ENCODE results near the gene RELT. TPM values are rescaled to one million over a fixed set of nuclear protein-coding genes. Genes with fewer than 3 reads are reported as not detected.
A peak's percentile ranks its signal among the peaks of the same experiment; 100 is the strongest.

Gene RELT
- total RNA-seq, 2 experiments from 2014 or later = 18.5 to 18.9 TPM

DNA sequence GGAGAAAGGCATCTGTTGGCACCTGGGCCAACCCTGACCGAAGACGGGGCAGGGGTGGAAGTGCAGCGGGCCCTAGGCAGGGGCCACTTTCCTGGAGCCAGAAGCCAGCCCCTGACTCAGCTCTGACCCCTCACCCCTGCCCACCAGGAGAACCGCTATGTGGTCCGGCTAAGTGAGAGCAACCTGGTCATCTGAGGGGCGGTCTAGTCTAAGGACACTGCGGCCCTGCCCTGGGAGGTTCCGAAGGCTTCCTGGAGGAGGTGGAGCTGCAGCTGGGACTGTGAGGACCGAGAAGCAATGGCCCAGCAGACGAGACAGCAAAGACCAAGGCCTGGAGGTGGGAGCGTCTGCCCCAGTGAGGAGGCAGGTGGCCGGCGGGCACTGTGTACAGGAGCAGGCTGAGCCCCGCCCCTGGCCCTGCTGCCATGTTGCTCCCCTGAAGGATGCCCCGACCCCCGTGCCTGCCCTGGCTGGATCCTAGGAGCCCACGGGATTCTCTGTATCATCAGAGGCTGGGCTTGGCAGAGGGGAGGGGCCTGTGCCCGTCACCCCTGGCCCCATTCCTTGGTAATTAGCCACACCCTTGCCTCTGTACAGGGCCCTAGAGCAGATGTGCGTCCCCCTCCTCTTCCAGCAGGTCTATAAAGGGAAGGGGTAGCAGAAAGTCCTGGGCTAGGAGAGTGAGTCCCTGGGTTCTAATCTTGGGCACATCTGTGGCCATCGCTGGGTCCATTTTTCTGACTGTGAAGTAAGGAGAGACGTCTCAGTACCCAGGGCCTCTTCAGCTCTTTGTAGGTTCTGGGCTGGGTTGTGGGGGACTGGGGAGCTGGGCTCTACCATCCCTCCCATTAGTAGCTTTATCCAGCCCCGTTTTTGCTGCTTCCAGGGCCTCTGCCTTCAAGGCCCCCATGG, 19.4 kb downstream of the RELT start:
- no peaks in the 10 kb centered on the region for H3K4me1 Mint-ChIP-seq (ENCODE audit: low read depth)
- H3K27me3 Mint-ChIP-seq = no peaks in the 10 kb centered on the region
- intact Hi-C loops (cut with micrococcal nuclease) = no loop called here

GRCh38 chr11:73396251-73396930, 20.2 kb downstream of the RELT start:
- Mint-ChIP-seq H3K27ac (no peak overlapping the region), H3K36me3 (peaks cover 10% of the 10 kb centered on the region), H3K27me3 (no peaks in the 10 kb centered on the region), H3K9me3 (no peaks in the 10 kb centered on the region), H3K4me3 (no peak overlapping the region), H3K4me1 (ENCODE audit: low read depth) (no peaks in the 10 kb centered on the region)
- intact Hi-C loops (cut with micrococcal nuclease) = no loop called here
- CTCF ChIA-PET = interaction anchor here (0.9 to 2.5 kb wide), 4 partner anchors 9 to 264 kb away, joined by 3 to 15 read pairs (median 4); no protein-coding TSS in a partner anchor
- DNase-seq = no peak
- POLR2A ChIA-PET = no interaction called here

More for the DNA sequence above, 19.4 kb downstream of the RELT start:
- no peak overlapping the region for H3K4me3 Mint-ChIP-seq
- DNase-seq = no peak
- POLR2A ChIA-PET = no interaction called here
- H3K36me3 Mint-ChIP-seq = peaks cover 10% of the 10 kb centered on the region
- H3K9me3 Mint-ChIP-seq = no peaks in the 10 kb centered on the region
- H3K27ac Mint-ChIP-seq = no peak overlapping the region
- CTCF ChIA-PET = interaction anchor here (0.9 to 2.5 kb wide), 3 partner anchors 10 to 265 kb away, joined by 3 to 15 read pairs (median 4); no protein-coding TSS in a partner anchor

DNA sequence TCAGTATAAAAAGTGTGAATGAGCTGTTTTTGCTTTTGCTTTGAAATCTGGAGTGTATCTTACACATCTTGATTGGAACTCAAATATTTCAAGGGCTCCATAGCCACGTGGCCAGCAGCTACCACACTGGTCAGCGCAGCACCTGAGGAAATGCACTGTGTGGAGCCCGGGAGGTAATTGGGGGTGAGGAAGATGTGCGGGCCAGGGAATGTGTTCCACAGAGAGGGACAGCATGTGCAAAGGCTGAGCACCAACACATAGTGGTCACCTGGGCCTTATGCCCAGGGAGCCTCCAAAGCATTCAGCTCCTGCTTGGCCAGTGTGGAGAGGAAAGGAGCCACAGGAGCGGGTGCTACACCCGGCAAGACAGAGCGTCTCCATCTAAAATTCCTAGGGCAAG, 20.8 kb downstream of the RELT start:
- DNase-seq = no peak
- intact Hi-C loops (cut with micrococcal nuclease) = no loop called here
- Mint-ChIP-seq H3K4me3 (no peak overlapping the region), H3K27ac (no peak overlapping the region), H3K27me3 (no peaks in the 10 kb centered on the region), H3K36me3 (peaks cover 10% of the 10 kb centered on the region), H3K4me1 (ENCODE audit: low read depth) (no peaks in the 10 kb centered on the region), H3K9me3 (no peaks in the 10 kb centered on the region)
- ChIA-PET CTCF (interaction anchor here (0.9 to 2.5 kb wide), 4 partner anchors 8 to 264 kb away, joined by 3 to 15 read pairs (median 4); no protein-coding TSS in a partner anchor), POLR2A (no interaction called here)

DNA sequence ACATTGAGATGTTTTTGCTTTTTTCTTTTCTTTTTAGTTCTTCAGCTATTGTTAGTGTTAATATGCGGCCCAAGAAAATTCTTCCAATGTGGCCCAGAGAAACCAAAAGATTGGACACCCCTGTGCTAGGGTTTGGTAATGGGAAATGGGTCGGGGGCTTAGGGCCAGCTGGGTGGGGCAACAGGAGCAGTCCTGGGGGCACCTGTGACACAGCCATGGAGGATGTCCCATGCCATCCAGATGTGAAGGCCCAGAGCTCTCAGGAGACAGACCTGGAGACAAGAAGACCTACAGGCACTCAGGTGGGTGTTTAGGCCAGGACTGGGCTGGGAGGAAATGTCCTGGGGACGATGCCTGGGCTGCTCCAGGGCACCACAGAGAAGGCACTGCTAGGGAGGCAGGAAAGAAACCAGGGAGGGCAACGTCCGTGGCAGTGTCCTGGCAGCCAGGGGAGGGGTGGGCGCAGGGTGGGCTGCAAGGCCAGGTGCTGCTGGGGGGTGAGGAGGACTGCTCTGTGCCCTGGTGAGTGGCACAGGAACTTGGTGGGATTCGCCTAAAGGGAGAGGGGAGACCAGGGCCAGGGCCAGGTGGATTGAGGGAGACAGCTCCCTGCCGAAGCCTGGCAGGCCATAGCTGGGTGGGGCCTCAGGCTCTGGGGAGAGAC, 21.4 kb downstream of the RELT start:
- H3K27ac Mint-ChIP-seq = no peak overlapping the region
- POLR2A ChIA-PET = no interaction called here

GRCh38 chr11:73398132-73398526, 21.9 kb downstream of the RELT start:
- H3K27ac Mint-ChIP-seq = no peak overlapping the region
- POLR2A ChIA-PET = no interaction called here
- CTCF ChIA-PET = interaction anchor here (0.5 to 3.6 kb wide), 3 partner anchors 47 to 264 kb away, joined by 3 to 21 read pairs (median 3); no protein-coding TSS in a partner anchor
- no peak for DNase-seq
- no peaks in the 10 kb centered on the region for H3K9me3 Mint-ChIP-seq
- intact Hi-C loops (cut with micrococcal nuclease) = no loop called here
- no peaks in the 10 kb centered on the region for H3K27me3 Mint-ChIP-seq
- H3K4me1 Mint-ChIP-seq (ENCODE audit: low read depth) = no peaks in the 10 kb centered on the region
- peaks cover 10% of the 10 kb centered on the region for H3K36me3 Mint-ChIP-seq
- no peak overlapping the region for H3K4me3 Mint-ChIP-seq

More for the DNA sequence above, 21.4 kb downstream of the RELT start:
- intact Hi-C loops (cut with micrococcal nuclease) = no loop called here
- H3K9me3 Mint-ChIP-seq = no peaks in the 10 kb centered on the region
- DNase-seq = no peak
- H3K4me1 Mint-ChIP-seq (ENCODE audit: low read depth) = no peaks in the 10 kb centered on the region
- H3K36me3 Mint-ChIP-seq = peaks cover 10% of the 10 kb centered on the region
- no peaks in the 10 kb centered on the region for H3K27me3 Mint-ChIP-seq
- H3K4me3 Mint-ChIP-seq = no peak overlapping the region
- CTCF ChIA-PET = interaction anchor here (0.5 to 2.5 kb wide), 4 partner anchors 47 to 264 kb away, joined by 3 to 15 read pairs (median 4); no protein-coding TSS in a partner anchor

DNA sequence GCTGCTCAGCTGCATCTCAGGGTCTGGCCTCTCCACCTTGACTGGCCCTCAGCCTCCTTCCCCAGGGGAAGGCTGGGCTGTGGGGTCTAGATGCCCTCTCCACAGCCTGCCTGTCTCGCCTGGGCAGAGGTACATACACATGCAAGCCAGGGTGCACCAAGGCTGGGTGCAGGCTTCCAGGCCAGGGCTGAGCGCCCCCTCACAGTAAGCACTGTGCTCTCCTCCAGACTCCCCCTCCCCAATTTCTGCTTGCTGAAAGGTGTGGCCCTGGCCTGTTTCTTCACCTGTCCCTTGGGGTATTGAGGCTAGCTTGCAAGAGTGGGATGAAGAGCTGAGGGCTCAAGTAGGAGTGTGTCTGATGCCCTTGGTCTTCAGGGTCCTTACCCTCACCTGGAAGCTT, 22.5 kb downstream of the RELT start:
- peak overlapping the region; percentile 40 for H3K27ac Mint-ChIP-seq
- H3K4me1 Mint-ChIP-seq (ENCODE audit: low read depth) = no peaks in the 10 kb centered on the region
- CTCF ChIA-PET = interaction anchor here (0.6 to 3.6 kb wide), 2 partner anchors 48 to 92 kb away, joined by 3 to 21 read pairs; no protein-coding TSS in a partner anchor
- intact Hi-C loops (cut with micrococcal nuclease) = no loop called here
- H3K27me3 Mint-ChIP-seq = no peaks in the 10 kb centered on the region
- no peak overlapping the region for H3K4me3 Mint-ChIP-seq
- H3K9me3 Mint-ChIP-seq = no peaks in the 10 kb centered on the region
- POLR2A ChIA-PET = no interaction called here
- H3K36me3 Mint-ChIP-seq = peaks cover 10% of the 10 kb centered on the region
- no peak for DNase-seq

DNA sequence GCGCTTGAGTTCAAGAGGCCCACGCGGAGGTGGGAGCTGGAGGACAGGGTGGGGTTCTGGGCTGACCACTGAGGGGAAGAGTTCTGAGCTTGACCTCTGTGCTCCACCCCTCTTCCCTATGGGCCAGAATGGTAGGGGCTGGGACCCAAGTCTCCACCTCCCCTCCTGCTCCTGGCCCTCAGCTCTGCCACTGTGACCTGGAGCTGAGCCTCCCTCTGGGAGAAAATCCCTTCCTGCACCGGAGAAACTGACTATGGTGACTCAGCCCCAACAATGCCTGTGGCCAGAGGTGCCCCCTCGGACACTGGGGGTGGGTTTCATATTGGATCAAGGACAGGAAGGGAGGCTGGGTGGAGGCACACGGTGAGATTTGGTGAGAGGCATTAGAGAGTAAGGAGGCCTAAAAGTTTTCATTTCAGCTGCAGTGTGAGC, 23.0 kb downstream of the RELT start:
- Mint-ChIP-seq H3K4me3 (no peak overlapping the region), H3K4me1 (ENCODE audit: low read depth) (no peaks in the 10 kb centered on the region), H3K27ac (peak overlapping the region; percentile 1), H3K27me3 (no peaks in the 10 kb centered on the region), H3K36me3 (peaks cover 10% of the 10 kb centered on the region), H3K9me3 (no peaks in the 10 kb centered on the region)
- ChIA-PET POLR2A (no interaction called here), CTCF (interaction anchor here (3.6 kb wide), 1 partner anchor 48 kb away, joined by 21 read pairs; no protein-coding TSS in a partner anchor)
- DNase-seq = no peak
- intact Hi-C loops (cut with micrococcal nuclease) = no loop called here

- no peak overlapping the region for H3K4me3 Mint-ChIP-seq
- H3K9me3 Mint-ChIP-seq = no peaks in the 10 kb centered on the region
- intact Hi-C loops (cut with micrococcal nuclease) = no loop called here
- H3K27me3 Mint-ChIP-seq = no peaks in the 10 kb centered on the region
- ChIA-PET CTCF (interaction anchor here (1.0 to 3.6 kb wide), 3 partner anchors 39 to 226 kb away, joined by 3 to 21 read pairs (median 5); no protein-coding TSS in a partner anchor), POLR2A (interaction anchor here (0.8 kb wide), 1 partner anchor 15 kb away, joined by 4 read pairs; no protein-coding TSS in a partner anchor)
- H3K36me3 Mint-ChIP-seq = peaks cover 10% of the 10 kb centered on the region
- no peaks in the 10 kb centered on the region for H3K4me1 Mint-ChIP-seq (ENCODE audit: low read depth)
- no peak for DNase-seq
- peak overlapping the region; percentile 1 for H3K27ac Mint-ChIP-seq
These were observed 23.4 kb downstream of the RELT start for GRCh38 chr11:73399636-73400035.

DNA sequence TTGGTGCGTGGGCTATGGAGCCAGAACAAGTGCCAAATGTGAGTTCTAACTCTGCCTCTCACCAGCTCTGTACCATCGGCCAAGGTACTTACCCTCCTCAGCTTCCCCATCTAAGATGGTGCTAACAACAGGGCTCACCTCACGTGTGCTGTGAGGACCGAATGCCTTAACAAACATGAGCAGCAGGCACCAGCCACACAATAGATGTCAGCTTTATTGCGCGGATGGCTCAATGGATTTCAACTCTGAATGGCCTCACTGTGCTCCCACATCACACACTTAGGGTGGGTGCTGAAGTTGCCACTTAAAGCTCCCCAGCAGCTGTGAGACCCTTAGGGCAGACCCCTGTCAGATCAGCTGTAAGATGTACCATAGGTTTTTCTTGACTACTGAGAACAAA, 24.1 kb downstream of the RELT start:
- DNase-seq = no peak
- no peaks in the 10 kb centered on the region for H3K4me1 Mint-ChIP-seq (ENCODE audit: low read depth)
- H3K27ac Mint-ChIP-seq = no peak overlapping the region
- CTCF ChIA-PET = interaction anchor here (1.0 to 3.6 kb wide), 3 partner anchors 40 to 225 kb away, joined by 3 to 21 read pairs (median 5); no protein-coding TSS in a partner anchor
- no peaks in the 10 kb centered on the region for H3K9me3 Mint-ChIP-seq
- no peaks in the 10 kb centered on the region for H3K27me3 Mint-ChIP-seq
- intact Hi-C loops (cut with micrococcal nuclease) = no loop called here
- POLR2A ChIA-PET = interaction anchor here (0.8 kb wide), 1 partner anchor 14 kb away, joined by 4 read pairs; no protein-coding TSS in a partner anchor
- H3K36me3 Mint-ChIP-seq = peaks cover 7% of the 10 kb centered on the region
- H3K4me3 Mint-ChIP-seq = no peak overlapping the region

- Mint-ChIP-seq H3K27me3 (no peaks in the 10 kb centered on the region), H3K27ac (no peak overlapping the region), H3K36me3 (peaks cover 3% of the 10 kb centered on the region), H3K4me1 (ENCODE audit: low read depth) (no peaks in the 10 kb centered on the region), H3K4me3 (no peak overlapping the region), H3K9me3 (no peaks in the 10 kb centered on the region)
- POLR2A ChIA-PET = no interaction called here
- CTCF ChIA-PET = interaction anchor here (1.5 to 3.6 kb wide), 2 partner anchors 50 to 224 kb away, joined by 5 to 21 read pairs; no protein-coding TSS in a partner anchor
- DNase-seq = no peak
- intact Hi-C loops (cut with micrococcal nuclease) = no loop called here
These were observed 25.2 kb downstream of the RELT start for GRCh38 chr11:73401217-73401923.

Measured in activated CD4-positive, alpha-beta memory T cell treated with anti-CD3 and anti-CD28 coated beads for 36 hours (primary cell).